HEK293 (cell line): ENCODE measurements around the gene TAF11L4.
"Not testable (repeated sequence)": the region's sequence is repeated elsewhere in the genome, so short reads cannot be mapped to it uniquely, and the experiment has no call there.

ENCODE experiments used
- CTCF ChIA-PET: fragments of 350-600 bp; formaldehyde crosslinking; extraction: SDS; loops from one replicate; lab custom pipeline; 2021; ENCODE audit warnings: antibody characterized with exemption; lab: Yijun Ruan, JAX
- POLR2A ChIA-PET: fragments of 300-600 bp; formaldehyde crosslinking; extraction: SDS; loops from one replicate; lab custom pipeline; 2020; ENCODE audit warnings: antibody characterized with exemption, inconsistent platforms; lab: Yijun Ruan, JAX
- H3K27ac ChIP-seq: fragments of 200-500 bp; sonication (Bioruptor generic); 2 replicates; pipeline ENCODE4 v1.5.1; 2014; ENCODE audit warnings: low read depth, low read length, control low read depth, inconsistent platforms; ENCODE audit errors: extremely low read depth
- H3K36me3 ChIP-seq, 2 experiments: fragments of 200-500 bp in 1 of 2; sonication (Bioruptor generic) in 1 of 2; 1 replicate in 1 of 2; 2 replicates in 1 of 2; pipeline ENCODE4 v1.5.1; 2014 to 2017; ENCODE audit warnings: inconsistent platforms in 2 of 2, low read length in 2 of 2; ENCODE audit not compliant: control insufficient read depth in 2 of 2, insufficient read depth in 1 of 2
- H3K4me1 ChIP-seq: fragments of 200-500 bp; sonication (Bioruptor generic); 2 replicates; pipeline ENCODE4 v1.5.1; 2014; ENCODE audit warnings: mild to moderate bottlenecking, low read length, inconsistent platforms; ENCODE audit not compliant: control insufficient read depth, insufficient read depth
- H3K4me3 ChIP-seq: 2 replicates; pipeline ENCODE4 v1.5.1; 2011; ENCODE audit warnings: low read depth, mild to moderate bottlenecking, control low read depth, low read length, moderate library complexity
- H3K9me3 ChIP-seq: fragments of 200-500 bp; sonication (Bioruptor generic); 2 replicates; pipeline ENCODE4 v1.5.1; 2014; ENCODE audit warnings: low read depth, low read length, inconsistent platforms; ENCODE audit not compliant: control insufficient read depth, insufficient read depth
- KLF9 ChIP-seq: fragments of 450-650 bp; formaldehyde crosslinking; IDR thresholded peaks from 2 replicates; pipeline ENCODE4 v1.5.1; 2016; ENCODE audit warnings: missing biosample characterization, missing genetic modification characterization, low read depth
- MYNN ChIP-seq: fragments of 450-650 bp; formaldehyde crosslinking; IDR thresholded peaks from 2 replicates; pipeline ENCODE4 v1.5.1; 2016; ENCODE audit warnings: missing biosample characterization, missing genetic modification characterization, borderline replicate concordance
- ZBTB20 ChIP-seq: fragments of 450-650 bp; formaldehyde crosslinking; IDR thresholded peaks from 2 replicates; pipeline ENCODE4 v1.5.1; 2016; ENCODE audit warnings: missing biosample characterization, missing genetic modification characterization
- ZBTB48 ChIP-seq: fragments of 450-650 bp; formaldehyde crosslinking; IDR thresholded peaks from 2 replicates; pipeline ENCODE4 v1.5.1; 2016; ENCODE audit warnings: missing biosample characterization, missing genetic modification characterization
- ZEB2 ChIP-seq: fragments of 450-650 bp; formaldehyde crosslinking; IDR thresholded peaks from 2 replicates; pipeline ENCODE4 v1.5.1; 2016; ENCODE audit warnings: missing biosample characterization, missing genetic modification characterization
- ZFP69B ChIP-seq: fragments of 450-650 bp; formaldehyde crosslinking; IDR thresholded peaks from 2 replicates; pipeline ENCODE4 v1.5.1; 2016; ENCODE audit warnings: missing biosample characterization, missing genetic modification characterization
- ZNF133 ChIP-seq: fragments of 450-650 bp; formaldehyde crosslinking; IDR thresholded peaks from 2 replicates; pipeline ENCODE4 v1.5.1; 2016; ENCODE audit warnings: missing biosample characterization, missing genetic modification characterization
- ZNF146 ChIP-seq: fragments of 450-650 bp; formaldehyde crosslinking; IDR thresholded peaks from 2 replicates; pipeline ENCODE4 v1.5.1; 2016; ENCODE audit warnings: missing biosample characterization, missing genetic modification characterization
- ZNF23 ChIP-seq: fragments of 450-650 bp; formaldehyde crosslinking; IDR thresholded peaks from 2 replicates; pipeline ENCODE4 v1.5.1; 2016; ENCODE audit warnings: missing biosample characterization, missing genetic modification characterization, borderline replicate concordance
- ZNF366 ChIP-seq: fragments of 450-650 bp; formaldehyde crosslinking; conservative IDR thresholded peaks from 2 replicates; pipeline ENCODE4 v1.5.1; 2016; ENCODE audit warnings: missing biosample characterization, missing genetic modification characterization
- ZNF423 ChIP-seq: fragments of 450-650 bp; formaldehyde crosslinking; IDR thresholded peaks from 2 replicates; pipeline ENCODE4 v1.5.1; 2016; ENCODE audit warnings: missing biosample characterization, missing genetic modification characterization
- ZNF510 ChIP-seq: fragments of 450-650 bp; formaldehyde crosslinking; IDR thresholded peaks from 2 replicates; pipeline ENCODE4 v1.5.1; 2018; ENCODE audit warnings: mild to moderate bottlenecking, missing genetic modification characterization, missing biosample characterization; ENCODE audit not compliant: insufficient replicate concordance
- ZNF610 ChIP-seq: fragments of 450-650 bp; formaldehyde crosslinking; IDR thresholded peaks from 2 replicates; pipeline ENCODE4 v1.5.1; 2016; ENCODE audit warnings: missing biosample characterization, missing genetic modification characterization, borderline replicate concordance
- ZNF629 ChIP-seq: fragments of 450-650 bp; formaldehyde crosslinking; IDR thresholded peaks from 2 replicates; pipeline ENCODE4 v1.5.1; 2017; ENCODE audit warnings: missing biosample characterization, missing genetic modification characterization
- TF ChIP-seq, protein P1 (sequence below): fragments of 450-650 bp; formaldehyde crosslinking; IDR thresholded peaks from 2 replicates; pipeline ENCODE4 v1.5.1; 2017; ENCODE audit warnings: missing biosample characterization, missing genetic modification characterization
- TF ChIP-seq, protein P2 (sequence below): fragments of 450-650 bp; formaldehyde crosslinking; IDR thresholded peaks from 2 replicates; pipeline ENCODE4 v1.5.1; 2016; ENCODE audit warnings: missing biosample characterization, missing genetic modification characterization
- TF ChIP-seq, protein P3 (sequence below): fragments of 450-650 bp; formaldehyde crosslinking; IDR thresholded peaks from 2 replicates; pipeline ENCODE4 v1.5.1; 2016; ENCODE audit warnings: missing biosample characterization, missing genetic modification characterization

Gene TAF11L4

DNA sequence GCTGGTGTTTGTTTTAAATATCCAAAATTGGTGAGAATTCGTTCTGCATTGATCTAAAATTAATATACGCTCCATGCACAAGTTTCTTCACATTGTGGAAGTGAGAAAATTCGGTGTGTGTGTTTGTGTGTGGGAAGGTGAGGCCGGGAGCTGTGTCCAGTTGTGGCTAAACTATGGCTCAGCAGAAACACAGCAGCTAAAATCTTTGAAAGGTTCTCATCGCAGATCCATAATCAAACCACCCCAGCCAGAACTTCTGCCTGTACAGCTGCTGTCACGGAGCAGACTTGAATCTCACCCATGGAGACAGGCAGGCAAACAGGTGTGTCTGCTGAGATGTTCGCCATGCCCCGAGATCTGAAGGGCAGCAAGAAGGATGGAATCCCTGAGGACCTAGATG is 23.7 kb upstream of the TAF11L4 start, which contains the start of gene TAF11L2:
Gene TAF11L2 (plus strand): TSS at position 301 of the 400 bp plus-strand sequence.
- H3K4me1 ChIP-seq, H3K27ac ChIP-seq, CTCF ChIA-PET, H3K9me3 ChIP-seq, H3K4me3 ChIP-seq, POLR2A ChIA-PET, H3K36me3 ChIP-seq: not testable (repeated sequence)

DNA sequence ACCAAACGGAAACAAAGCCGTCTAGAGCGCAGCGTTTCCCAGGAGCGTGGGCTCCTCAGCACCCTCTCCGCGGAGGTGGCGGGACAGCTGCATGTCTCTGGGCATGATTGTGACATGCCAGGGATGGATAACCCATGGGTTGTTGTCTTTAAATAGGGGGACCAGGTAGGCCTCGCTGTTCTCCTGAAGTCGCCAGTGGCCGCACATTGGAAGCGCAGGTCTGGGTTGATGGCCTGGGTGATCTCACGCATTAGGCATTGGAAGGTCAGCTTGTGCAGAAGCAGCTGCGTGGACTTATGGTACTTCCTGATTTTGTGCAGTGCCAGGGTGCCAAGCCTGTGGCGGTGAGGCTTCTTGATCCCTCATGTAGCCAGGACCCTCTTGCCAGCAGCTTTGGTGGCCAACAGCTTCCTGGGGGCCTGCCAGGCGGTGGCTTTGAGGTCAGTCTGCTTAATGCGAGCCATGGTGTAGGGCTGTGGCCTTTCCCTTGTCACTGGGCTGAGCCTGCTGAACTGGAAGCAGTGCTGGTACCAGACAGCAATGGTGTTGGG is 9.8 kb upstream of the TAF11L4 start:
- TF ChIP-seq ZNF133 (tag by site-specific recombination) (no peak), MYNN (no peak), ZNF610 (tag by site-specific recombination) (no peak), KLF9 (tag by site-specific recombination) (no peak), ZNF23 (tag by site-specific recombination) (no peak), ZNF366 (tag by site-specific recombination) (no peak), ZBTB48 (no peak), ZFP69B (tag by site-specific recombination) (no peak), ZNF146 (tag by site-specific recombination) (no peak), ZNF423 (tag by site-specific recombination) (no peak), ZNF510 (tag by site-specific recombination) (no peak), ZBTB20 (tag by site-specific recombination) (no peak), ZEB2 (no peak), ZNF629 (tag by site-specific recombination) (no peak)
- TF ChIP-seq, protein P1, sequence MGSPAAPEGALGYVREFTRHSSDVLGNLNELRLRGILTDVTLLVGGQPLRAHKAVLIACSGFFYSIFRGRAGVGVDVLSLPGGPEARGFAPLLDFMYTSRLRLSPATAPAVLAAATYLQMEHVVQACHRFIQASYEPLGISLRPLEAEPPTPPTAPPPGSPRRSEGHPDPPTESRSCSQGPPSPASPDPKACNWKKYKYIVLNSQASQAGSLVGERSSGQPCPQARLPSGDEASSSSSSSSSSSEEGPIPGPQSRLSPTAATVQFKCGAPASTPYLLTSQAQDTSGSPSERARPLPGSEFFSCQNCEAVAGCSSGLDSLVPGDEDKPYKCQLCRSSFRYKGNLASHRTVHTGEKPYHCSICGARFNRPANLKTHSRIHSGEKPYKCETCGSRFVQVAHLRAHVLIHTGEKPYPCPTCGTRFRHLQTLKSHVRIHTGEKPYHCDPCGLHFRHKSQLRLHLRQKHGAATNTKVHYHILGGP (tag by site-specific recombination), result no peak
- TF ChIP-seq, protein P2, sequence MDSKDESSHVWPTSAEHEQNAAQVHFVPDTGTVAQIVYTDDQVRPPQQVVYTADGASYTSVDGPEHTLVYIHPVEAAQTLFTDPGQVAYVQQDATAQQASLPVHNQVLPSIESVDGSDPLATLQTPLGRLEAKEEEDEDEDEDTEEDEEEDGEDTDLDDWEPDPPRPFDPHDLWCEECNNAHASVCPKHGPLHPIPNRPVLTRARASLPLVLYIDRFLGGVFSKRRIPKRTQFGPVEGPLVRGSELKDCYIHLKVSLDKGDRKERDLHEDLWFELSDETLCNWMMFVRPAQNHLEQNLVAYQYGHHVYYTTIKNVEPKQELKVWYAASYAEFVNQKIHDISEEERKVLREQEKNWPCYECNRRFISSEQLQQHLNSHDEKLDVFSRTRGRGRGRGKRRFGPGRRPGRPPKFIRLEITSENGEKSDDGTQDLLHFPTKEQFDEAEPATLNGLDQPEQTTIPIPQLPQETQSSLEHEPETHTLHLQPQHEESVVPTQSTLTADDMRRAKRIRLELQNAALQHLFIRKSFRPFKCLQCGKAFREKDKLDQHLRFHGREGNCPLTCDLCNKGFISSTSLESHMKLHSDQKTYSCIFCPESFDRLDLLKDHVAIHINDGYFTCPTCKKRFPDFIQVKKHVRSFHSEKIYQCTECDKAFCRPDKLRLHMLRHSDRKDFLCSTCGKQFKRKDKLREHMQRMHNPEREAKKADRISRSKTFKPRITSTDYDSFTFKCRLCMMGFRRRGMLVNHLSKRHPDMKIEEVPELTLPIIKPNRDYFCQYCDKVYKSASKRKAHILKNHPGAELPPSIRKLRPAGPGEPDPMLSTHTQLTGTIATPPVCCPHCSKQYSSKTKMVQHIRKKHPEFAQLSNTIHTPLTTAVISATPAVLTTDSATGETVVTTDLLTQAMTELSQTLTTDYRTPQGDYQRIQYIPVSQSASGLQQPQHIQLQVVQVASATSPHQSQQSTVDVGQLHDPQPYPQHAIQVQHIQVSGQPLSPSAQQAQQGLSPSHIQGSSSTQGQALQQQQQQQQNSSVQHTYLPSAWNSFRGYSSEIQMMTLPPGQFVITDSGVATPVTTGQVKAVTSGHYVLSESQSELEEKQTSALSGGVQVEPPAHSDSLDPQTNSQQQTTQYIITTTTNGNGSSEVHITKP (tag by site-specific recombination), result no peak
- TF ChIP-seq, protein P3, sequence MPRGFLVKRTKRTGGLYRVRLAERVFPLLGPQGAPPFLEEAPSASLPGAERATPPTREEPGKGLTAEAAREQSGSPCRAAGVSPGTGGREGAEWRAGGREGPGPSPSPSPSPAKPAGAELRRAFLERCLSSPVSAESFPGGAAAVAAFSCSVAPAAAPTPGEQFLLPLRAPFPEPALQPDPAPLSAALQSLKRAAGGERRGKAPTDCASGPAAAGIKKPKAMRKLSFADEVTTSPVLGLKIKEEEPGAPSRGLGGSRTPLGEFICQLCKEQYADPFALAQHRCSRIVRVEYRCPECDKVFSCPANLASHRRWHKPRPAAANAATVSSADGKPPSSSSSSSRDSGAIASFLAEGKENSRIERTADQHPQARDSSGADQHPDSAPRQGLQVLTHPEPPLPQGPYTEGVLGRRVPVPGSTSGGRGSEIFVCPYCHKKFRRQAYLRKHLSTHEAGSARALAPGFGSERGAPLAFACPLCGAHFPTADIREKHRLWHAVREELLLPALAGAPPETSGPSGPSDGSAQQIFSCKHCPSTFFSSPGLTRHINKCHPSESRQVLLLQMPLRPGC (tag by site-specific recombination), result no peak
- ChIA-PET CTCF (no interaction called here), POLR2A (no interaction called here)
- Histone ChIP-seq H3K4me1 (no peaks in the 10 kb centered on the region), H3K27ac (no peak overlapping the region), H3K36me3 (no peaks in the 10 kb centered on the region), H3K4me3 (no peak overlapping the region), H3K9me3 (no peaks in the 10 kb centered on the region)

DNA sequence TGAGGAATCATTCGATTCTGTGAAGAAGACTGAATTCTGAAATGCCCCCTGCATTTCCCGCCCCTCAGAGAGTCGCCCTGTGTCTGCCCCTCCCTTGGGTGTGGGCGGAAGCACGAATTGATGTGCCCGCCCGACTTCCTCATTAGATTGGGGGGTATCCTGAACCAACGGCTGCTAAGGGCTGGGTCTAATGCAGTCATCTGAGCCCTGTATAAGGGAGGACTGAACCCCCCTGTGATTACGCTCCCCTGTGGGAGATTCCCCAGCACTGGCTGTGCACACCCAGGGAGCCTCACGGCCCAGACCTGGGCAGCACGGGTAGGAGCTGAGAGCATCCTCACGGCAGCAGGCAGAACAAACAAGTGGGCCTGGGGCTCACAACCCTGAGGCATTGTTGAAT is 4.1 kb upstream of the TAF11L4 start:
- H3K27ac ChIP-seq, H3K36me3 ChIP-seq, H3K9me3 ChIP-seq, CTCF ChIA-PET, H3K4me3 ChIP-seq, H3K4me1 ChIP-seq, POLR2A ChIA-PET: not testable (repeated sequence)

DNA sequence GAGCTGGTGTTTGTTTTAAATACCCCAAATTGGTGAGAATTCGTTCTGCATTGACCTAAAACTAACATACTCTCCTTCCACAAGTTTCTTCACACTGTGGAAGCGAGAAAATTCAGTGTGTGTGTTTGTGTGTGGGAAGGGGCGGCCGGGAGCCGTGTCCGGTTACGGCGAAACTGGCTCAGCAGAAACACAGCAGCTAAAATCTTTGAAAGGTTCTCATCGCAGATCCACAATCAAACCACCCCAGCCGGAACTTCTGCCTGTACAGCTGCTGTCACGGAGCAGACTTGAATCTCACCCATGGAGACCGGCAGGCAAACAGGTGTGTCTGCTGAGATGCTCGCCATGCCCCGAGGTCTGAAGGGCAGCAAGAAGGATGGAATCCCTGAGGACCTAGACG is 3.5 kb upstream of the TAF11L4 start, which contains the start of gene TAF11L3:
Gene TAF11L3 (plus strand): TSS at position 301 of the 400 bp plus-strand sequence.
- H3K4me3 ChIP-seq, CTCF ChIA-PET, POLR2A ChIA-PET, H3K4me1 ChIP-seq, H3K36me3 ChIP-seq, H3K27ac ChIP-seq, H3K9me3 ChIP-seq: not testable (repeated sequence)

DNA sequence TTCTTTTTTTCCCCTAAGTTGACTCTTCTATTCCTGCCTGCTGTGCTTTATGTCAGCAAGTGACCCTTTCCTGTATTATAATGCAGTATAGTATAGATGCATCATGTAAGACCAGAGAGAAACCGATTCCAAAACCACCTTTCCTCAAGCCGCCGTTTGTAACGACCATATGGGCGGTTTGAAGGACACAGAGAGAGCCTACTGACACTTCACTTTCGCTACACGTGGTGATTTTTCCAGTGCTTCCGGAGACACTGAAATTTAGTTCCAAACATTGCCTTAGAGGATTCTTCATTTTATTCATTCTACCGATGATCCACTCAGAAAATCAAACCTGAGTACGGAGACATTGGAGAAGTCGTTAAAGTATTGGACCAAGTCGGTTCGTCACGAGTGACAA is 2.1 kb upstream of the TAF11L4 start:
- H3K4me1 ChIP-seq, H3K4me3 ChIP-seq, POLR2A ChIA-PET, H3K36me3 ChIP-seq, CTCF ChIA-PET, H3K9me3 ChIP-seq, H3K27ac ChIP-seq: not testable (repeated sequence)
